ENCODE data around the gene CLCNKA.

The CLCNKA gene

DNA sequence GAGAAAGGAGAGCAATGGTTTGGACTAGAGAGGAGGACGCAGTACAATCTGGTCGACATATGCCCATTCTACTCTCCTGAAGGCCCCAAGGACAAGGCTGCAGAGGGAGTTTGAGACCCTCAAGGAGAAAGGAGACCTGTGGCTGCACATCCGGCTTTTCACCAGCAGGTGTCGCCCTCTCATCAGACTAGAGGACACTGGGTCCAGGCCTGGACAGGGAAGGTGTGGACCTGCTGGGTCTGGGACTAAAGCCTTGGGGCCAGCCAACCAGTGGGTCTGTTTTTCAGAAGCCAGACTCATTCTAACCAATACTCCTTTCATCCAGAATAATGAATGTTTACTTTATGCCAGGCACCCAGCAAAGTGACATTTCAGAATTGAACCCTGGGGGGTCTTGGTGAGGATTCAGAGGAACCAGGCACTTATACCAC, 12.8 kb upstream of the CLCNKA start:
- no peak overlapping the region for H3K4me3 ChIP-seq (ENCODE audit: low read depth, low read length)
- peak; percentile 69 for DNase-seq (ENCODE audit: low read depth)
- TF ChIP-seq, protein P1, sequence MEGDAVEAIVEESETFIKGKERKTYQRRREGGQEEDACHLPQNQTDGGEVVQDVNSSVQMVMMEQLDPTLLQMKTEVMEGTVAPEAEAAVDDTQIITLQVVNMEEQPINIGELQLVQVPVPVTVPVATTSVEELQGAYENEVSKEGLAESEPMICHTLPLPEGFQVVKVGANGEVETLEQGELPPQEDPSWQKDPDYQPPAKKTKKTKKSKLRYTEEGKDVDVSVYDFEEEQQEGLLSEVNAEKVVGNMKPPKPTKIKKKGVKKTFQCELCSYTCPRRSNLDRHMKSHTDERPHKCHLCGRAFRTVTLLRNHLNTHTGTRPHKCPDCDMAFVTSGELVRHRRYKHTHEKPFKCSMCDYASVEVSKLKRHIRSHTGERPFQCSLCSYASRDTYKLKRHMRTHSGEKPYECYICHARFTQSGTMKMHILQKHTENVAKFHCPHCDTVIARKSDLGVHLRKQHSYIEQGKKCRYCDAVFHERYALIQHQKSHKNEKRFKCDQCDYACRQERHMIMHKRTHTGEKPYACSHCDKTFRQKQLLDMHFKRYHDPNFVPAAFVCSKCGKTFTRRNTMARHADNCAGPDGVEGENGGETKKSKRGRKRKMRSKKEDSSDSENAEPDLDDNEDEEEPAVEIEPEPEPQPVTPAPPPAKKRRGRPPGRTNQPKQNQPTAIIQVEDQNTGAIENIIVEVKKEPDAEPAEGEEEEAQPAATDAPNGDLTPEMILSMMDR (IDR thresholded peaks at IDR 0.05; ENCODE audit: insufficient read depth, low read depth, low read length, missing control alignments): peak; percentile 94

DNA sequence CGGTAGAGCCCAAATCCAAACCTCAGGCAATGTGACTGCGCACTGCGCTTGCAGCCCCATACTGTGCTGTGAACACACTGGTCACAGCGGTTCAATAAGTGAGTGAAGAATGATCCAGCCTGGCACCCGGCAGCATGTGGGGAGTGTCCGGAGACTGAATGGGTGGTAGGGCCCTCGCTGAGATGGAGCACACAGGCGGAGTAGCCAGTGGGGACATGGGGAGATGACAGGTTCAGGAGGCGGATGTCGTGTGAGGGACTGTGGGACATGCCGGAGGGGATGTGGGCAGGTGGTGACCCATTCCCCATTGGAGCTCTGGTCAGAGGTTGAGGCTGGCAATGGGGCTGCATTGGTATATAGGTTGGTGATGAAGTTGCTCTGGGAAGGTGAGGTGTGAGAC, 12.2 kb upstream of the CLCNKA start:
- TF ChIP-seq, protein P1 (IDR thresholded peaks at IDR 0.05; ENCODE audit: insufficient read depth, low read depth, low read length, missing control alignments): no peak
- H3K4me3 ChIP-seq (ENCODE audit: low read depth, low read length): no peak overlapping the region
- no peak for DNase-seq (ENCODE audit: low read depth)

DNA sequence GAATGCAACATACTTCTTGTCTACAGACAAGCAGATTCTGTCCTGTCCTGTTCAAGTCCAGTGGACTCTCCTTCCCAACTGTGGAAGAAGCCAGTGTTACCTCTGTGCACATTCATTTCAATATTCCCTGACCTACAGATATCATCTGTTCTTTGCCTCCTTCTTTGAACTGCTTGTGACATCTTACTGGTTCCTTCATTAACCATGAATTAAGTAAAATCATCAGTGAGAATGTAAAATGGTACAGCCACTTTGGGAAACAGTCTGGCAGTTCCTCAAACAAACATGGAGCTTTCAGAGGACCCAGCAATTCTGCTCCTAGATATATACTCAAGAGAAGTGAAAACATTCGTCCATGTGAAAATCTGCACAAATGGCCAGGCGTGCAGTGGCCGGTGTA, 11.0 kb upstream of the CLCNKA start:
- DNase-seq (ENCODE audit: low read depth): no peak
- no peak overlapping the region for H3K4me3 ChIP-seq (ENCODE audit: low read depth, low read length)
- TF ChIP-seq, protein P1 (IDR thresholded peaks at IDR 0.05; ENCODE audit: insufficient read depth, low read depth, low read length, missing control alignments): no peak

DNA sequence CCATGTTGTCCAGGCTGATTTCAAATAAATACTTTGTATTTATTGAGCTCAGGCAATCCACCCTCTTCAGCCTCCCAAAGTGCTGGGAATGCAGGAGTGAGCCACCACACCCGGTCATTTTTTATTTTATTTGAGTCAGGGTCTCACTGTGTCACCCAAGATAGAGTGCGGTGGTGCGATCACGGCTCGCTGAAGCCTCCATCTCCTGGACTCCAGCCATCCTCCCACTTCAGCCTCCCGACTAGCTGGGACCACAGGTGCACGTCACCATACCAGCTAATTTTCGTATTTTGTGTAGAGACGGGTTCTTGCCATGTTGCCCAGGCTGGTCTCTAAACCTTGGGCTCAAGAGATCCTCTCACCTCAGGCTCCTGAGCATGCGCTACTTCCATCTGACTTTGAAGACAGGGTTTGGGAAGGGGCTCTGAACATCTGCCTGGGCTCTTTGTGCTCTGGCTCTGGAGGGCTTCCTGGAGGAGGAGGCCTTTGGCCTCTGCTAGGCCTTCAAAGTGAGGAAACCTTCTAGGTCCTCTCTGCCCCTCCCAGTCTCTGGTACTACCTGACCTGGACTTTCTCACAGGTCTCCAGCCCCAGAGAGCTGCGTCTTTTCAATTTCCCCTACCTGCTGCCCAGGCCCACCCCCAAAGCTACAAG, 9.8 kb upstream of the CLCNKA start:
- TF ChIP-seq, protein P1 (IDR thresholded peaks at IDR 0.05; ENCODE audit: insufficient read depth, low read depth, low read length, missing control alignments): no peak
- H3K4me3 ChIP-seq (ENCODE audit: low read depth, low read length): peak overlapping the region; percentile 49

DNA sequence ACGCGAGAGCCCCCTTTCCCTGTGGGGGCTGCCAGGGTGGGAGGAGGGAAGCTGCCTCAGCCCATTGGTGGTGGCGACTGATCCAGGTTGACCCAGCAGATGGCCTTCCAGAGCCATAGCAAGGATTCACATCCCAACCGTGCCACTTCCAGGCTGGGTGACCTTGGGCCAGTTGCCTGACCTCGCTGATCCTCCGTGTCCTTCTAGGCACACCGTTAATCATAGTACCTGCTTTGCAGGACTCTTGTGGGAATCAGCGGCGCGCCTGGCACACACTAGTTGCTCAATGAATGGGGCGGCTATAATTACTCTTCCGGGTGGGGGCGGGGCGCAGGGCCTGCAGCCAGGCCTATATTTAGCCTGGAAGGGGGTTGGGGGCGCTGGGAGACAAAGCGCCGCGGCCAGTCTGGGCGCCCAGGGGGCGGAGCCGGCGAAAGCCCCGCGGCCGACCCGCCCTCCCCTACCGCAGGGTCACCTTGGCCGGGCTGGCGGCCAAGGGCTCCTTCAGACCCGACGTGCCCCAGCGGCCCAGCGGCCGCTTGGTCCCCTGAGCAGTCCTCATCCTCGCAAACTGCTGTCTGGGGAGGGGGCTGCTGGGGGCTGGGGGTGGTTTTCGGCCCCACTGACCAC, 9.1 kb upstream of the CLCNKA start:
- peak overlapping the region; percentile 49 for H3K4me3 ChIP-seq (ENCODE audit: low read depth, low read length)
- TF ChIP-seq, protein P1 (IDR thresholded peaks at IDR 0.05; ENCODE audit: insufficient read depth, low read depth, low read length, missing control alignments): no peak
- peak; percentile 65 for DNase-seq (ENCODE audit: low read depth)

More for the DNA sequence above, 9.8 kb upstream of the CLCNKA start:
- DNase-seq (ENCODE audit: low read depth): no peak

DNA sequence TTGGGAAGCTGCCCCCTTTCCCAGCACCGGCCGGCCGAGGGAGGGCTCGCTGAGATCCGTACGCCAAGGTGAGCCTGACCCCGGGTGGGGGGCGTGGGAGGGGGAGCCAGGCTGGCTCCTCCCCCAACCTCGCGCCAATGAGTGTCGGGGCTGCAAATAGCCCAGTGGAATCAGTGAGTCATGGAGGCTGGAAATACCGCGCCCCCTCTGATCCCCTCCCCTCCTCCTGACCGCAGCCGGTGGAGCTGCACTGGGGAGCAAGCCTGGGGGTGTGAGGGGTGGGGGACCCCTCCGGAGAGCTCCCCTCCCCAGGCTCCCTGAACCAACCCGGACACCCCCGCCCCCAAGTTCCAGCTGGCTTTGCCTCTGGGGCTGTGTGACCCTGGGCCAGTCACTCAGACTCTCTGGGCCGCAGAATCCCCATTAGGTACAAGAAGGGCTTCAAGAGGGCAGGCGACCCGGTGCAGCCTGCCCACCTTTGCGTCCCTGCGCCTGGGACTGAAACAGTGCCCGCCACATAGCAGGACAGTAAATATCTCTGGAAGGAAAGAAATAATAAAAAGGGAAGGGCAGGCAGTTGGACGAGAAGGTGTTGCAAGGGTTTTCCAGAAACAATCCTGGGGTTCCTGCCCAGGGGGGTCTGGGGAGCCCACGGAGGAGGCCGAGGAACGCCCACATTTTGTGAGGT, 8.5 kb upstream of the CLCNKA start:
- TF ChIP-seq, protein P1 (IDR thresholded peaks at IDR 0.05; ENCODE audit: insufficient read depth, low read depth, low read length, missing control alignments): no peak
- H3K4me3 ChIP-seq (ENCODE audit: low read depth, low read length): peak overlapping the region; percentile 49
- DNase-seq (ENCODE audit: low read depth): peak; percentile 26
